ENCODE results near the gene CXCL6.

- no peak for TF ChIP-seq POLR2AphosphoS5 (IDR thresholded peaks at IDR 0.05; ENCODE audit: low read depth, low read length)
- TF ChIP-seq POLR2A (IDR thresholded peaks at IDR 0.05; ENCODE audit: low read depth, low read length), result no peak
- no peak for TF ChIP-seq TAF1 (IDR thresholded peaks at IDR 0.05; ENCODE audit: borderline replicate concordance, low read depth, low read length)
Measured at GRCh38 chr4:73842696-73843095, 6.2 kb downstream of the CXCL6 start.
